Measurements from ENCODE around the gene GOLGA6C. TPM values are rescaled to one million over a fixed set of nuclear protein-coding genes. Genes with fewer than 3 reads are reported as not detected.
"Not testable (repeated sequence)": the region's sequence is repeated elsewhere in the genome, so short reads cannot be mapped to it uniquely, and the experiment has no call there.

Gene GOLGA6C
- total RNA-seq, 1 experiment from 2014 or later = not detected

DNA sequence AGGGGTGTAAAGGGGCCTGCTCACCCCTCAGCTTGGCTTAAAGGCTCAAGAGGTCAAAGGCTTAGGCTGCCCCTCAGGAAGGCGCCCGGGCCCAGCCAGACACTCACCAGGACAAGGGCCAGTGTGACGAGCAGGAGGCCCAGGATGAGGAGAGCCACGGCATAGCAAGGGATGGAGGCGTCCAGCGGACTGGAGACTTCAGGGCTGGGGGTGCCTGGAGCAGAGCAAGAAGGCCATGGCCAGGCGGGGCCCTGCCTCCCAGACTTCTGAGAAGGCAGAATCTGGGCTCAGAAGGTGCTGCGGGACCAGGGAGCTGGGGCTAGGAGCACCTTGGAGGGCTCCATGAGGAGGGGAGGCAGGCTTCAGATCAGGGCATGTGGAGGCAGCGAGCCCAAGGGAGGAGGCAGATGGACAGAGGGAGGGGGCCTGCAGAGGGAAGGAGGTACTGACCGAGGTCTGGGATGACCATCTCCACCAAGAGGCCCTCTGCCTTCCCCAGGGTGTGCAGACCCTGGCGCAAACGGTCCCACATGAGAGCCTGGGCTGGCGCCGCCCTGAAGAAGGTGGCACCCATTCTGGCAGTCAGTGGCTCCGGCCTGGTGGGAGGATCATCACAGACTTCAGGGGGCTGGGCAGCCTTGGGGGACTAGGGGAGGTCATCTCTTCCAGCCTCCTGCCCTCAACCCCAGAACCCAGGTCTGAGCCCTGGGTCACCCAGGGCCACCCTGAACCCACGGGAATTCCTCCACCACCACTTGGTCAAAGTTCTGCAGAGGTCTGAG is 32.0 kb upstream of the GOLGA6C start:
- no peak overlapping the region for H3K27ac ChIP-seq (ENCODE audit: low read depth, low read length)
- no peaks in the 10 kb centered on the region for H3K27me3 ChIP-seq (ENCODE audit: insufficient read depth, low read length)
- BruUV-seq (replicated peaks) = no TSS peak
- TF ChIP-seq EZH2 (IDR thresholded peaks at IDR 0.05) (no peak), ELF1 (IDR thresholded peaks at IDR 0.05; ENCODE audit: borderline replicate concordance, low read depth) (no peak), TCF7L2 (IDR thresholded peaks at IDR 0.05; ENCODE audit: borderline replicate concordance, extremely low read depth, insufficient read depth, insufficient read length) (no peak), POLR2A (IDR thresholded peaks at IDR 0.05; ENCODE audit: borderline replicate concordance, extremely low read depth, insufficient read depth, insufficient read length) (no peak), SIN3A (IDR thresholded peaks at IDR 0.05; ENCODE audit: low read depth) (no peak), ZFX (IDR thresholded peaks at IDR 0.05) (no peak), SP1 (IDR thresholded peaks at IDR 0.05; ENCODE audit: low read depth) (no peak), YY1 (IDR thresholded peaks at IDR 0.05; ENCODE audit: extremely low read depth, insufficient replicate concordance, low read depth, low read length) (no peak), CEBPB (IDR thresholded peaks at IDR 0.05; ENCODE audit: low read depth) (no peak), ZNF274 (IDR thresholded peaks at IDR 0.05; ENCODE audit: low read depth, low read length) (no peak), CBX3 (IDR thresholded peaks at IDR 0.05; ENCODE audit: low read depth) (no peak), FOSL1 (IDR thresholded peaks at IDR 0.05; ENCODE audit: low read depth) (no peak)
- TF ChIP-seq, protein P1, sequence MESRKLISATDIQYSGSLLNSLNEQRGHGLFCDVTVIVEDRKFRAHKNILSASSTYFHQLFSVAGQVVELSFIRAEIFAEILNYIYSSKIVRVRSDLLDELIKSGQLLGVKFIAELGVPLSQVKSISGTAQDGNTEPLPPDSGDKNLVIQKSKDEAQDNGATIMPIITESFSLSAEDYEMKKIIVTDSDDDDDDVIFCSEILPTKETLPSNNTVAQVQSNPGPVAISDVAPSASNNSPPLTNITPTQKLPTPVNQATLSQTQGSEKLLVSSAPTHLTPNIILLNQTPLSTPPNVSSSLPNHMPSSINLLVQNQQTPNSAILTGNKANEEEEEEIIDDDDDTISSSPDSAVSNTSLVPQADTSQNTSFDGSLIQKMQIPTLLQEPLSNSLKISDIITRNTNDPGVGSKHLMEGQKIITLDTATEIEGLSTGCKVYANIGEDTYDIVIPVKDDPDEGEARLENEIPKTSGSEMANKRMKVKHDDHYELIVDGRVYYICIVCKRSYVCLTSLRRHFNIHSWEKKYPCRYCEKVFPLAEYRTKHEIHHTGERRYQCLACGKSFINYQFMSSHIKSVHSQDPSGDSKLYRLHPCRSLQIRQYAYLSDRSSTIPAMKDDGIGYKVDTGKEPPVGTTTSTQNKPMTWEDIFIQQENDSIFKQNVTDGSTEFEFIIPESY (IDR thresholded peaks at IDR 0.05; ENCODE audit: extremely low read depth, insufficient replicate concordance, low read length) = no peak
- TF ChIP-seq, protein P2, sequence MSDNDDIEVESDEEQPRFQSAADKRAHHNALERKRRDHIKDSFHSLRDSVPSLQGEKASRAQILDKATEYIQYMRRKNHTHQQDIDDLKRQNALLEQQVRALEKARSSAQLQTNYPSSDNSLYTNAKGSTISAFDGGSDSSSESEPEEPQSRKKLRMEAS (IDR thresholded peaks at IDR 0.05) = no peak
- TF ChIP-seq, protein P3, sequence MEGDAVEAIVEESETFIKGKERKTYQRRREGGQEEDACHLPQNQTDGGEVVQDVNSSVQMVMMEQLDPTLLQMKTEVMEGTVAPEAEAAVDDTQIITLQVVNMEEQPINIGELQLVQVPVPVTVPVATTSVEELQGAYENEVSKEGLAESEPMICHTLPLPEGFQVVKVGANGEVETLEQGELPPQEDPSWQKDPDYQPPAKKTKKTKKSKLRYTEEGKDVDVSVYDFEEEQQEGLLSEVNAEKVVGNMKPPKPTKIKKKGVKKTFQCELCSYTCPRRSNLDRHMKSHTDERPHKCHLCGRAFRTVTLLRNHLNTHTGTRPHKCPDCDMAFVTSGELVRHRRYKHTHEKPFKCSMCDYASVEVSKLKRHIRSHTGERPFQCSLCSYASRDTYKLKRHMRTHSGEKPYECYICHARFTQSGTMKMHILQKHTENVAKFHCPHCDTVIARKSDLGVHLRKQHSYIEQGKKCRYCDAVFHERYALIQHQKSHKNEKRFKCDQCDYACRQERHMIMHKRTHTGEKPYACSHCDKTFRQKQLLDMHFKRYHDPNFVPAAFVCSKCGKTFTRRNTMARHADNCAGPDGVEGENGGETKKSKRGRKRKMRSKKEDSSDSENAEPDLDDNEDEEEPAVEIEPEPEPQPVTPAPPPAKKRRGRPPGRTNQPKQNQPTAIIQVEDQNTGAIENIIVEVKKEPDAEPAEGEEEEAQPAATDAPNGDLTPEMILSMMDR (IDR thresholded peaks at IDR 0.05 in 2 of 3, conservative IDR thresholded peaks at IDR 0.05 in 1 of 3; ENCODE audit: borderline replicate concordance in 1 of 3, insufficient read depth in 1 of 3, low read depth in 2 of 3, low read length in 2 of 3) = no peak
- H3K36me3 ChIP-seq (ENCODE audit: control insufficient read depth in 1 of 2, insufficient read depth in 2 of 2, low read length in 2 of 2) = no peaks in the 10 kb centered on the region
- H3K79me2 ChIP-seq (ENCODE audit: insufficient read depth, low read length) = no peaks in the 10 kb centered on the region
- H2AFZ ChIP-seq (ENCODE audit: low read depth, low read length, poor library complexity, severe bottlenecking) = no peak overlapping the region
- ChIA-PET POLR2A (no interaction called here), CTCF (no interaction called here), RAD21 (ENCODE audit: low non-redundant PET in 1 of 2, low total read pairs in 2 of 2, uncharacterized antibody in 2 of 2, unreplicated experiment in 2 of 2) (no interaction called here)
- H3K4me3 ChIP-seq (replicated peaks in 1 of 2; ENCODE audit: low read depth in 1 of 2, low read length in 2 of 2) = no peak overlapping the region
- ATAC-seq (no peak), DNase-seq (ENCODE audit: low read depth, low spot score) (no peak)
- H3K9me3 ChIP-seq (ENCODE audit: control insufficient read depth in 1 of 2, insufficient read depth in 1 of 2, low read depth in 1 of 2, low read length in 2 of 2) = no peaks in the 10 kb centered on the region
- H3K4me1 ChIP-seq (ENCODE audit: control insufficient read depth in 1 of 2, insufficient read depth in 2 of 2, low read length in 2 of 2) = no peaks in the 10 kb centered on the region
- H3K9me2 ChIP-seq (ENCODE audit: insufficient read depth) = no peaks in the 10 kb centered on the region
- no peaks in the 10 kb centered on the region for H4K20me1 ChIP-seq (ENCODE audit: insufficient read depth)
- no peak overlapping the region for H3K4me2 ChIP-seq (ENCODE audit: low read length)
- no peak overlapping the region for H3K9ac ChIP-seq (ENCODE audit: low read length)
- intact Hi-C loops (cut with micrococcal nuclease) = no loop called here

- H3K9me3 ChIP-seq (ENCODE audit: control insufficient read depth in 1 of 2, insufficient read depth in 1 of 2, low read depth in 1 of 2, low read length in 2 of 2); H2AFZ ChIP-seq (ENCODE audit: low read depth, low read length, poor library complexity, severe bottlenecking); intact Hi-C loops (cut with micrococcal nuclease); H3K4me1 ChIP-seq (ENCODE audit: control insufficient read depth in 1 of 2, insufficient read depth in 2 of 2, low read length in 2 of 2); H3K27ac ChIP-seq (ENCODE audit: low read depth, low read length); H3K27me3 ChIP-seq (ENCODE audit: insufficient read depth, low read length); BruUV-seq (replicated peaks); H3K4me2 ChIP-seq (ENCODE audit: low read length); RAD21 ChIA-PET (ENCODE audit: low non-redundant PET in 1 of 2, low total read pairs in 2 of 2, uncharacterized antibody in 2 of 2, unreplicated experiment in 2 of 2); CTCF ChIA-PET; H4K20me1 ChIP-seq (ENCODE audit: insufficient read depth); H3K4me3 ChIP-seq (replicated peaks in 1 of 2; ENCODE audit: low read depth in 1 of 2, low read length in 2 of 2); DNase-seq (ENCODE audit: low read depth, low spot score); H3K9me2 ChIP-seq (ENCODE audit: insufficient read depth); POLR2A ChIA-PET; H3K79me2 ChIP-seq (ENCODE audit: insufficient read depth, low read length); ATAC-seq; H3K36me3 ChIP-seq (ENCODE audit: control insufficient read depth in 1 of 2, insufficient read depth in 2 of 2, low read length in 2 of 2); H3K9ac ChIP-seq (ENCODE audit: low read length): not testable (repeated sequence)
Measured at GRCh38 chr15:75227112-75227511, 31.0 kb upstream of the GOLGA6C start.
